Neural progenitor cell (in vitro differentiated cells): Measurements from ENCODE around the gene FBXL5. TPM values are rescaled to one million over a fixed set of nuclear protein-coding genes. Genes with fewer than 3 reads are reported as not detected.

ENCODE experiments used
- DNase-seq: peaks from one replicate; pipeline ENCODE4 v3.0.0-alpha.2; 2016; ENCODE audit warnings: low spot score
- H2AFZ ChIP-seq: fragments of 200-600 bp; sonication (generic); replicated peaks from 2 replicates; pipeline ENCODE4 v1.6.1; 2016; ENCODE audit warnings: antibody characterized with exemption
- H3F3A ChIP-seq: fragments of 200-600 bp; sonication (generic); 2 replicates; pipeline ENCODE4 v1.6.1; 2016; ENCODE audit warnings: antibody characterized with exemption, low read depth
- H3K27ac ChIP-seq: fragments of 200-600 bp; sonication (generic); 2 replicates; pipeline ENCODE4 v1.5.1; 2016; ENCODE audit warnings: mild to moderate bottlenecking
- H3K27me3 ChIP-seq: fragments of 200-600 bp; sonication (generic); 2 replicates; pipeline ENCODE4 v1.6.1; 2016; ENCODE audit warnings: mild to moderate bottlenecking, moderate library complexity
- H3K36me3 ChIP-seq: fragments of 200-600 bp; sonication (generic); 2 replicates; pipeline ENCODE4 v1.5.1; 2016
- H3K4me1 ChIP-seq: fragments of 200-600 bp; sonication (generic); 2 replicates; pipeline ENCODE4 v1.6.1; 2016; ENCODE audit warnings: mixed run types
- H3K4me2 ChIP-seq: fragments of 200-600 bp; sonication (generic); 2 replicates; pipeline ENCODE4 v1.6.1; 2016
- H3K4me3 ChIP-seq: fragments of 200-600 bp; sonication (generic); 2 replicates; pipeline ENCODE4 v1.5.1; 2016
- H3K79me2 ChIP-seq: fragments of 200-600 bp; sonication (generic); 2 replicates; pipeline ENCODE4 v1.6.1; 2016; ENCODE audit warnings: low read depth
- H3K9ac ChIP-seq: fragments of 200-600 bp; sonication (generic); 2 replicates; pipeline ENCODE4 v1.6.1; 2016
- H3K9me3 ChIP-seq: fragments of 200-600 bp; sonication (generic); 2 replicates; pipeline ENCODE4 v1.5.1; 2016; ENCODE audit warnings: low read depth
- H4K20me1 ChIP-seq: fragments of 200-600 bp; sonication (generic); 2 replicates; pipeline ENCODE4 v1.6.1; 2016; ENCODE audit warnings: low read depth
- H3K27ac Mint-ChIP-seq: 3 replicates; pipeline ENCODE4 v1.8.0; 2021; ENCODE audit warnings: mixed read lengths
- H3K27me3 Mint-ChIP-seq: 2 replicates; pipeline ENCODE4 v1.8.0; 2022; ENCODE audit warnings: low read depth, mild to moderate bottlenecking, inconsistent platforms, moderate library complexity, mixed read lengths; ENCODE audit not compliant: insufficient read depth
- H3K36me3 Mint-ChIP-seq: 3 replicates; pipeline ENCODE4 v1.8.0; 2021; ENCODE audit warnings: mixed read lengths
- H3K4me1 Mint-ChIP-seq: 3 replicates; pipeline ENCODE4 v1.8.0; 2021; ENCODE audit warnings: mixed read lengths
- H3K4me3 Mint-ChIP-seq: 3 replicates; pipeline ENCODE4 v1.8.0; 2021; ENCODE audit warnings: mild to moderate bottlenecking, moderate library complexity, mixed read lengths
- H3K9me3 Mint-ChIP-seq: 3 replicates; pipeline ENCODE4 v1.8.0; 2020; ENCODE audit warnings: mixed read lengths
- CTCF ChIP-seq: fragments of 200-600 bp; sonication (generic); IDR thresholded peaks from 2 replicates; pipeline ENCODE4 v1.5.1; 2017; ENCODE audit warnings: antibody characterized with exemption, mild to moderate bottlenecking
- EZH2 ChIP-seq: fragments of 200-600 bp; sonication (generic); IDR thresholded peaks from 2 replicates; pipeline ENCODE4 v1.6.1; 2017; ENCODE audit warnings: antibody characterized with exemption, mild to moderate bottlenecking, moderate library complexity
- EZH2phosphoT487 ChIP-seq: fragments of 200-600 bp; sonication (generic); IDR thresholded peaks from 2 replicates; pipeline ENCODE4 v1.6.1; 2017; ENCODE audit warnings: antibody characterized with exemption
- total RNA-seq: library from RNA; depleted of rRNA; stranded (reverse); fragments of >200 nt; gene quantifications from 2 replicates; pipeline ENCODE4 v1.2.3, GENCODE V29; 2015; ENCODE audit warnings: low replicate concordance

FBXL5 gene
- total RNA-seq, 1 donor from 2014 or later: 87.9 TPM

DNA sequence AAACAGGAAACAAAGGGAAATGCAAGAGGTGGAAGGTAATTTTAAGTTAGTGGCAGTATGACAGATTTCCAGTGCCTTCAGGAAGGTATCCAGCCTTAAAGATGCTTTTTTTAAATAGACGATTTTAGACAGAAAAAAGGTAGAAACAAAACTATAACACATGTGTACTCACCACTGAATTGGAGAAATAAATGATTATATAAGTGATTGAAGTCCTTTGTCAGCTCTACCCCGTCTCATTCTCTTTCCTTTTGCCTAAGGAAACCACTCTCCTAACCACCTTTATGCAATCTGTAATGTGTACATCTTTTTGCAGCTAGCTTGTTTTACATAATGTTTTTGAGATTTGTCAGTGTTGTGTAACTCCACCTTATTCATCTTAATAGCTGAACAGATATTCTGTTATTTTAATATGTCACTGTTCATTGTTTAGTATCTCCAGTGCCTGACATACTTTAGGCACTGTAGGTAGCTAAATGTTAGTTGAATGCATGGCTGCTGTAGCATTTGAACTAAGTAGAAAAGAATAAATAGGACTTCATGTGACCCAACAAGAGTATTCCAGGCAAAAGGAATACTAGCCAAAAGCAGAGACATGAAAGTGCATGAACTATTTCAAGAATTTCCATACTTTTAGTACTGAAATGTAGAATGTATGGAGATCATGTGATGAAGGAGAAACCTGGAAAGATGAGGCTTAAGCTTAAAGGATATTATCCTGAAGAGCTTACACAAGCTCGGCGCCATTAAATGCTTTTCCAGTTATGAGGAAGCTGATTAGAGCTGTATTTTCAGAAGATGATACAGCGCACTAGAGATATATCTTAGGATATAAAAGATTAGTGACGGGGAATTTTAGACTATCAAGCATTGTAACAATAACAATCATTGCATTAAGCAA lies 27.3 kb upstream of the FBXL5 start:
- DNase-seq: no peak

DNA sequence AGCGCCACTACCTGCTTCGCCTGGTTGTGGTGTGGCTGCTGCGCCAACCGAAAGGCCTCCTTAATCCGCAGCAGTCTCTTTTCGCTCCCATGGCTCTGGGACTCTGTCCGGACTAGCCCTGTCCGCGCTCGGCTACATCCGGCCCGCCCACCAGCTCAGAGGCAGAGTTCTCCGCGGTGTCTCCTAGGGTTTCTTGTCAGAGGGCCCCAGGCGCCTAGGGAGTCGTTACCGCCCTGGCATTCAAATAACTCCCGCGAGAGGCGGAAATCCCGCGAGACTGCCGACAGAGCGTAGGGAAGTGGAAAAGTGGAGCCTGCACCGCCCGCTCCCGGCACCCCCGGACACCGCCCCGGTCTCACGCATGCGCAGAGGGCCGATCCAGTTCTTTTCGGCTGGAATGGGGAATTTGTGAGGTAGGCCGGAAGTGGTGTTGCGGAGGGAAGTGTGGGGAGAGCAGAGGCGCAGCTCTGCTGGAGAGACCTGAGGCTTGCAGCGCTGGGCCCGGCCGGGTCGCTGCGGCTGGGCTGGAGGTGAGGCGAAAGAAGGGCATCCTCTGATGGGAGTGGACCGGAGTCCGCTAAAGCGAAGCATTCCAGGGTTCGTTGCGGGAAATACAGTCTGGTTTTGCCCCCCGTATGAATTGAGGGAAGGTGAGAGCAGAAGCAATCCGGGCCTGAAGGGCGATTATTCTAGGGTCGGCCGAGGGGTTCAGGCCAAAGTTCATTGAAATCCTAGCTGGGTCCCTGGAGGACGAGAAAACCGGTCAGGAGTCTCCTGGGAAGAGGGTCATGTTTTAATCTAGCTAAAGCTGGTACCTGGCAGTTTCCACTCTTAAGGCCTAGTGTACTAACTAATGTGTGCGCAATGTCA lies 26.4 kb upstream of the FBXL5 start, which contains the start of gene FAM200B:
TSS of gene FAM200B (plus strand) at position 456 of the 870 bp plus-strand sequence. CDS start 5,151 bp downstream, outside the sequence.
- Mint-ChIP-seq H3K4me1 (peaks cover 22% of the 10 kb centered on the region), H3K27ac (peak within 1 kb of the TSS; percentile 100), H3K4me3 (peak within 1 kb of the TSS; percentile 99), H3K27me3 (no peaks in the 10 kb centered on the region), H3K9me3 (peaks cover 7% of the 10 kb centered on the region), H3K36me3 (peaks cover 32% of the 10 kb centered on the region)
- Histone ChIP-seq H3K36me3 (no peaks in the 10 kb centered on the region), H3K79me2 (peaks cover 86% of the 10 kb centered on the region), H3K9ac (peak within 1 kb of the TSS; percentile 86), H3K27me3 (no peaks in the 10 kb centered on the region), H3K9me3 (no peaks in the 10 kb centered on the region), H3F3A (peaks cover 19% of the 10 kb centered on the region), H3K27ac (peak within 1 kb of the TSS; percentile 97), H3K4me3 (peak within 1 kb of the TSS; percentile 70), H2AFZ (peak within 1 kb of the TSS; percentile 31), H3K4me1 (peaks cover 37% of the 10 kb centered on the region), H4K20me1 (no peaks in the 10 kb centered on the region), H3K4me2 (peak within 1 kb of the TSS; percentile 92)
- TF ChIP-seq CTCF: peak; percentile 27
- TF ChIP-seq EZH2: no peak
- no peak for TF ChIP-seq EZH2phosphoT487
- DNase-seq: peak; percentile 99

More for the DNA sequence above, 27.3 kb upstream of the FBXL5 start:
- Mint-ChIP-seq H3K4me3 (peak overlapping the region; percentile 99), H3K27ac (peak overlapping the region; percentile 100), H3K4me1 (peaks cover 22% of the 10 kb centered on the region), H3K27me3 (no peaks in the 10 kb centered on the region), H3K9me3 (peaks cover 7% of the 10 kb centered on the region), H3K36me3 (peaks cover 39% of the 10 kb centered on the region)
- Histone ChIP-seq H3K4me3 (peak overlapping the region; percentile 70), H3K36me3 (no peaks in the 10 kb centered on the region), H4K20me1 (no peaks in the 10 kb centered on the region), H3K4me2 (peak overlapping the region; percentile 92), H3K9me3 (no peaks in the 10 kb centered on the region), H3K27ac (peak overlapping the region; percentile 97), H3K79me2 (peaks cover 77% of the 10 kb centered on the region), H3F3A (peaks cover 19% of the 10 kb centered on the region), H3K9ac (peak overlapping the region; percentile 86), H3K4me1 (peaks cover 37% of the 10 kb centered on the region), H2AFZ (no peak overlapping the region), H3K27me3 (no peaks in the 10 kb centered on the region)
- TF ChIP-seq EZH2: no peak

DNA sequence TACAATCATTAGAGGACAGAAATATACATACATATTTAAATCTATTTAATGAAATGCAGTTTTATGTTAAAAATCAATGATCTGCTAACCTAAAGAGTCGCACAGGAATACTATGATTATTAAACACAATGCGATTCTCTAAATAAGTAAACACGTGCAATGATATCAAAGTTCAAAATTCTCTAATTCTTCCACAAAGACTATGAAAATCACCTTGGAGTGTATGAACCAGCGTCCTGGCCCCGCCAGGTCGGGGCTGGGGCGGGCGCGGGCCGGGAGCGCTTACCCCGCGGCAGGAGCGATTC lies 25.9 kb upstream of the FBXL5 start:
- peaks cover 7% of the 10 kb centered on the region for H3K9me3 Mint-ChIP-seq
- Histone ChIP-seq H3K27ac (peak overlapping the region; percentile 97), H3F3A (peaks cover 19% of the 10 kb centered on the region), H2AFZ (peak overlapping the region; percentile 16), H3K9ac (peak overlapping the region; percentile 72), H3K4me1 (peaks cover 37% of the 10 kb centered on the region), H3K36me3 (no peaks in the 10 kb centered on the region), H4K20me1 (no peaks in the 10 kb centered on the region), H3K4me2 (peak overlapping the region; percentile 71), H3K79me2 (peaks cover 92% of the 10 kb centered on the region), H3K9me3 (no peaks in the 10 kb centered on the region), H3K27me3 (no peaks in the 10 kb centered on the region), H3K4me3 (peak overlapping the region; percentile 70)
- no peak for TF ChIP-seq EZH2
- TF ChIP-seq EZH2phosphoT487: no peak
- TF ChIP-seq CTCF: no peak
- H3K27me3 Mint-ChIP-seq: no peaks in the 10 kb centered on the region
- H3K4me3 Mint-ChIP-seq: peak overlapping the region; percentile 99
- peaks cover 30% of the 10 kb centered on the region for H3K36me3 Mint-ChIP-seq
- H3K27ac Mint-ChIP-seq: no peak overlapping the region
- no peak for DNase-seq
- peaks cover 22% of the 10 kb centered on the region for H3K4me1 Mint-ChIP-seq
